22Rv1 (cell line): ENCODE results near the gene LYPD5.

ENCODE experiments used
- ZFX ChIP-seq: fragments of 450-650 bp; IDR thresholded peaks from 2 replicates; pipeline ENCODE4 v1.6.1; 2017; ENCODE audit warnings: antibody characterized with exemption, borderline replicate concordance
- TF ChIP-seq, protein P1 (sequence below): fragments of 450-650 bp; IDR thresholded peaks from 2 replicates; pipeline ENCODE4 v1.5.1; 2017; ENCODE audit warnings: mild to moderate bottlenecking

DNA sequence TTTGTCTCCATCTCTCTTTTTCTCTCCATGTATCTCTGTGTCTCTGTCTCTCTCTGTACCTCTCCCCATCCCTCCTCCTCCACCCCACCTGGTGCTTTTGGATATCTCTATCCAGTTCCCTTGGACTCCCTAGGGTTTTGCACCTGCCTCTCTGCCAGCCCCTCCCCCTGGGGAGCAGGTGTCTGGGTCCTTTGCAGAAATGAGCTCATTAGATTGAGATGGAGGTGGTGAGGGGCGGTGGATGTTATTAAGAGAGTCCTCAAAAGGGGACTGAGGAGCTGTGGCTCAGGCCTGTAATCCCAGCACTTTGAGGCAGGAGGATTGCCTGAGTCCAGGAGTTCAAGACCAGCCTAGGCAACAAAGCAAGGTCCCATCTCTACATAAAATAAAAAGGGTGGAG is 23.6 kb downstream of the LYPD5 start:
- TF ChIP-seq, protein P1, sequence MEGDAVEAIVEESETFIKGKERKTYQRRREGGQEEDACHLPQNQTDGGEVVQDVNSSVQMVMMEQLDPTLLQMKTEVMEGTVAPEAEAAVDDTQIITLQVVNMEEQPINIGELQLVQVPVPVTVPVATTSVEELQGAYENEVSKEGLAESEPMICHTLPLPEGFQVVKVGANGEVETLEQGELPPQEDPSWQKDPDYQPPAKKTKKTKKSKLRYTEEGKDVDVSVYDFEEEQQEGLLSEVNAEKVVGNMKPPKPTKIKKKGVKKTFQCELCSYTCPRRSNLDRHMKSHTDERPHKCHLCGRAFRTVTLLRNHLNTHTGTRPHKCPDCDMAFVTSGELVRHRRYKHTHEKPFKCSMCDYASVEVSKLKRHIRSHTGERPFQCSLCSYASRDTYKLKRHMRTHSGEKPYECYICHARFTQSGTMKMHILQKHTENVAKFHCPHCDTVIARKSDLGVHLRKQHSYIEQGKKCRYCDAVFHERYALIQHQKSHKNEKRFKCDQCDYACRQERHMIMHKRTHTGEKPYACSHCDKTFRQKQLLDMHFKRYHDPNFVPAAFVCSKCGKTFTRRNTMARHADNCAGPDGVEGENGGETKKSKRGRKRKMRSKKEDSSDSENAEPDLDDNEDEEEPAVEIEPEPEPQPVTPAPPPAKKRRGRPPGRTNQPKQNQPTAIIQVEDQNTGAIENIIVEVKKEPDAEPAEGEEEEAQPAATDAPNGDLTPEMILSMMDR: no peak
- no peak for TF ChIP-seq ZFX
